Activated CD8-positive, alpha-beta memory T cell treated with anti-CD3 and anti-CD28 coated beads, Interleukin-2, amount 50 U/mL, for 1 hour (primary cell): Measurements from ENCODE around the gene RNASE12.
"Not testable (repeated sequence)": the region's sequence is repeated elsewhere in the genome, so short reads cannot be mapped to it uniquely, and the experiment has no call there.

Source experiments
- DNase-seq: peaks from one replicate; pipeline ENCODE4 v3.0.0-alpha.2; 2020; ENCODE audit errors: extremely low read depth

The RNASE12 gene

GRCh38 chr14:20580242-20580641, 10.9 kb downstream of the RNASE12 start:
- DNase-seq: no peak

- no peak for DNase-seq
Observed at GRCh38 chr14:20578784-20579502, 12.2 kb downstream of the RNASE12 start.

GRCh38 chr14:20578325-20578724, 12.9 kb downstream of the RNASE12 start:
- no peak for DNase-seq

- DNase-seq: not testable (repeated sequence)
Observed at GRCh38 chr14:20572382-20572990, 18.7 kb downstream of the RNASE12 start.

GRCh38 chr14:20570720-20571119, 20.5 kb downstream of the RNASE12 start:
- DNase-seq: not testable (repeated sequence)

- DNase-seq: not testable (repeated sequence)
Observed at GRCh38 chr14:20569865-20570264, 21.3 kb downstream of the RNASE12 start.

DNA sequence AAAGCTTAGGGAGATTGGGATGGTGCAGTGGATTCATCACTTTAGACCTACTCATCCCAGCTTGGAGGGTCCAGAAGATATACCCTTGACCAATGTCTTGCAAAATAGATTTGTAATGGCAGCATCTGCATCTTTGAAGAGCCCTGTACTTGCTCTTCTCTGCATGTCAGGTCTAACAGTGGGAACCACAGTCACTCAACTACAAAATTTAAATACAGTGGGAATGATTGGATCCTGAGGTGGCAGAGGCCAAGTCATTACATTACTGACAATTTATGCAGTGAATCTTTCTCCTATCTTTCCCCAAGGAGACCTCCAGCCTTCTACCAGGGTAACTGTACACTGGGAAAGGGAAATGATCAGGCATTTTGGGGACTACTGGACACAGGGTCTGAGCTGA, 22.1 kb downstream of the RNASE12 start:
- no peak for DNase-seq

DNA sequence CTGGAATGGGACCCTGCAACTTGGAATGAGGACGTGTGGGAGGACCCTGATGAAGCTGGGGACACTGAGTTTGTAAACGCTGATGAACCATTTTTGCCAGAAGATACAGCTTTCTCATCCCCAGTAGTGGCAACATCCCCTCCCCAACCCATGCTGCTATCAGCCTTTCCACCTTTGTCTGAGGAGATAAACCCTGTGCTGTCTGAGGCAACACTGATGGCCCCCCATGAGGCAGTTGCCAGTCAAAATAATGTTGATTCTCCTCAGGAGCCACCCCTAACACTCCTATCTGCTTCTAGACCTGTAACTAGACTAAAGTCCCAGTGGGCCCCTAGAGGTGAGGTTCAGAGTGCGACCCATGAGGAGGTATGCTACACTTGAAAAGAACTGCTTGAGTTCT, 22.8 kb downstream of the RNASE12 start:
- DNase-seq: no peak

DNA sequence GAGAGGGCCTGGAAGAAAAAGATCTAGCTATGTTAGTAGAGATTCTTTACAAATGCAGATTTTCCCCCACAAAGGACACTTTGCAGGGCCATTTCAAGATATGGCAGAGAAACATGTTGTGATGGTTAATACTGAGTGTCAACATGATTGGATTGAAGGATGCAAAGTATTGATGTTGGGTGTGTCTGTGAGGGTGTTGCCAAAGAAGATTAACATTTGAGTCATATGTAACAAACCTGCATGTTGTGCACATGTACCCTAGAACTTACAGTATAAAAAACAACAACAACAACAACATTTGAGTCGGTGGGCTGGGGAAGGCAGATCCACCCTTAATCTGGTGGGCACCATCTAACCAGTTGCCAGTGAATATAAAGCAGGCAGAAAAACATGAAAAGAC, 24.0 kb downstream of the RNASE12 start:
- DNase-seq: not testable (repeated sequence)

GRCh38 chr14:20564501-20564997, 26.6 kb downstream of the RNASE12 start:
- no peak for DNase-seq

GRCh38 chr14:20563971-20564370, 27.2 kb downstream of the RNASE12 start:
- DNase-seq: no peak

DNA sequence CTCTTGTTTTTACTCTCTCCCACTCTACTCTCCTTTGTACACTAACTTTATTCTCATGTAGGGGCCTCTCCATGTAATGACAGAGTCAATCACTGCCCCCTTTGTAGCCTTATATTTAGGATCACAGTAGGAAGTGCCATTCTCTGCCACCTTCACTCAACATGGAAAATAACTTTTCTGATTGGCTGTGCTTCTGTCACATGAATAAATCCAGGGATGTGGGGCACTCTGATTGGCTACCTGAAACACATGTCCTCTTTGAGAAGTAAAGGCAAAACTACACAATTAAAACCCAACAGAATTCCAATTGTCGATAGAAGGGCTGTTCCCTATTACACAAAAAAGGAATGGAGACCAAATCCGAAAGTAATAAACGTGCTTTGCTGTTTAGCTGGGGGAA, 30.2 kb downstream of the RNASE12 start, which contains the start of gene RNASE9:
Gene RNASE9 (minus strand): TSS at position 87 of the 400 bp plus-strand sequence.
- no peak for DNase-seq

DNA sequence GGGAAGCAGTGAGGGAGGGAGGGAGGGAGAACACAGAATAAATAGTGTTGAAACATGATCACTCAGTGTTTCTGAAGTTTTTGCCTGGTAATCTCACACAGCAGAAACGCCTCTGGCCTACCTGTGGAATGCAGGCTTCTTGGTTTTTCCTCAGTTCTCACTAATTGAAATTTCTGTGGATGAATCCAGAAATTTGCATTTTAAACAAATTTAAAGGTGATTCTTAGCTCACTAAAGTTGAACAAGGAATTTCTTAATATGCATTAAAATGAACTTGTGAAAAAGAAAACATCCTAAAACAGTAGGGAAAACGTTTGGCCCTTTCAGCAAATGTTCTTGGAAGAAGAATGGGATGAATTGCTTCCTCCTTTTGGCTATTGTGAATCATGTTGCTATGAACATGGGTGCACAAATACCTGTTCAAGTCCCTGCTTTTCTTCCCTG, 31.7 kb downstream of the RNASE12 start:
- no peak for DNase-seq

GRCh38 chr14:20557212-20557542, 34.0 kb downstream of the RNASE12 start:
- DNase-seq: no peak

DNA sequence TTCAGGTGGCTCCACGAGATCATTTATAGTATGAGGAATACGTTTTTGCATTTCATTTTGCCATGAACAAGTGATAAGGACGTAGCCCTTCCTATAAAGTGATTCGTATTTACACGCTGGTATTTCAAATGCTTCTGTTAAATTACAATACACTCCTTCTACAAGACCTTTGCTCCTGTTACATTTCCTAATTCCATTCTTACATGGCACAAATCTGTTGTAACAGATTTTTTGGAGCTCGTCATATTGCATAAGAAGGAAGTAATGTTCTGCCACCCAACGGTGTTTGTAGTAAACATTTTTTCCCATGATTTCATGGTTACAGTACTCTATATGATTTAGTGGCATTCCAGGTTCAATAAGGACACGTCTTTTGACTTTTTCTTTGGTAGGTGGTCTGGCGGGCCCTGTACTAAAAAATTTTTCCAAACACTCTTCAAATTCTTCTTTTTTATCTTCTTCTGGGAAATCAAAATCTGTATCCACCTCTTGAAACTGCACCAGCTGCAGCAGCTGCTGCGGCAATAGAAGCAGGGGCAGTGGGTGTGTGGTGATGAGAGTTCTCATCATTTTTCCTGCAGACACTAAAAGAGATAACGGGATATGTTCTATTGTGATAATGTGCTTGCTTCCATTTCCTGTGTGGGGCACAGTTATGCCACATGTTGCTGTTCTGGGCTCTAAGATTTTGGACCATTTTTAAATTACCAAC, 34.5 kb downstream of the RNASE12 start:
- DNase-seq: no peak

DNA sequence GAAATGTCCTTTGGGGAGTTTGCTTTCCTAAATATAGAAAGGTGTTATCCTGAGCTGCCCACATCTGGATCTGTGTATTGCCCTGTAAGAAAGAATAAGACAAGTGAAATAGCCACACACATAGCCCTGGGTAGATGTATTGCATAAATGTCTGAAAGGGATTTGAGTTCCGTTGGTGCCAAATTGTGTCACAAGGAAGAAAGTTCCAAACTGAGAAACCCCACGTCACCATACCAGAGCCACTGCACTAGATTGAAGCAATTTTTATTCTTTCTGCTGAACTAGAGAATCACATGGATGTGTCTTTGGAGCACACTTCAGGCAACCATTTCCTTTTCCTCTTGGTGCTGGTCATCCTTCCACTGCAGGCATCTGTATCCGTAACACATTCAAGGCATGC, 35.3 kb downstream of the RNASE12 start:
- DNase-seq: no peak

DNA sequence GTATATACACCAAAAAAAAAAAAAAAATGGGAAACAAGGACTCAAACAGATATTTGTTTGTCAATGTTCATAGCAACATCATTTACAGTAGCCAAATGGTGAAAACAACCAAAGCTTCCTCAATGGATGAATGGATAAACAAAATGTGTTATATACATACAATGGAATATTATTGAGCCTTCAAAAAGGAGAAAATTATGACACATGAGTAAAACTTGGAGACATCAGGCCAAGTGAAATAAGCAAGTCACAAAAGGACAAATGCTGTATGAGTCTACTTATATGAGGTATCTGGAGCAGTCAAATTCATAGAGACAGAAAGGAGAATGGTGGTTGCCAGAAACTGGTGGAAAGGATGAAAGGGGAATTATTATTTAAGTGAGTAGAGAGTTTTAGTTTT, 38.2 kb downstream of the RNASE12 start:
- no peak for DNase-seq

DNA sequence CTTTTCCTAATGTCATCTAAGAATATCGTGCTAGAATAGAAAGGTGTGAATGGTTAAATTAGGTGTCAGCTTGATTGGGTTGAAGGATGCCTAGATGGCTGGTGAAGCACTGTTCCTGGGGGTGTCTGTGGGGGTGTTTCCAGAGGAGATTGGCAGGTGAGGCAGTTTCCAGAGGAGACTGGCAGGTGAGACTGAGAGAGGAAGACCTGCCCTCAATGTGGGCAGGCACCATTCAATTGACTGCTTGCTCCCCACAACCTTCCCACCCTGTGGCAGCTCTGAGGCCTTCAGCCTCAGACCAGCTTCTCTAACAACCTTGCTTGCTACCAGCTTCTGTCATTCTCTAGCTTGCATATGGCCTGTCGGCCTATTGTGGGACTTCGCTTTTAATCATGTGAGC, 39.6 kb downstream of the RNASE12 start:
- no peak for DNase-seq

DNA sequence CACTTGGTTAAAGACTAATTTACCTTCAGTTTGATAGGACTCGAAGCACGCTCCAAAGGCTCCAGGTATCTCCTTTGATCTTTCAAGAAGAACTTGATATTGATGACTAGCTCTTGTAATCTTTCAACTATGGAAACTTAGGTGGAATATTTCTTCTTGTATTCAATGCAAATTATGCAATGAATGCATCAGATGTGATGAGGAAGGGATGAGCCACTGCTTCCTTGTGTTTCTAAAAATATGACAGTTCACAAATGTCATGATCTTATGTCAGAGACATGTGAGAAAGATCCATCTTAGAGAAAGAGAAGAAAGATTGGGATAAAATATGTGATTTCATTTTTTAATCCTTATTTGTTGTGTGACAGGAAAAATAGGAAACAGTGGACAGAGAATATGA, 40.2 kb downstream of the RNASE12 start:
- no peak for DNase-seq

DNA sequence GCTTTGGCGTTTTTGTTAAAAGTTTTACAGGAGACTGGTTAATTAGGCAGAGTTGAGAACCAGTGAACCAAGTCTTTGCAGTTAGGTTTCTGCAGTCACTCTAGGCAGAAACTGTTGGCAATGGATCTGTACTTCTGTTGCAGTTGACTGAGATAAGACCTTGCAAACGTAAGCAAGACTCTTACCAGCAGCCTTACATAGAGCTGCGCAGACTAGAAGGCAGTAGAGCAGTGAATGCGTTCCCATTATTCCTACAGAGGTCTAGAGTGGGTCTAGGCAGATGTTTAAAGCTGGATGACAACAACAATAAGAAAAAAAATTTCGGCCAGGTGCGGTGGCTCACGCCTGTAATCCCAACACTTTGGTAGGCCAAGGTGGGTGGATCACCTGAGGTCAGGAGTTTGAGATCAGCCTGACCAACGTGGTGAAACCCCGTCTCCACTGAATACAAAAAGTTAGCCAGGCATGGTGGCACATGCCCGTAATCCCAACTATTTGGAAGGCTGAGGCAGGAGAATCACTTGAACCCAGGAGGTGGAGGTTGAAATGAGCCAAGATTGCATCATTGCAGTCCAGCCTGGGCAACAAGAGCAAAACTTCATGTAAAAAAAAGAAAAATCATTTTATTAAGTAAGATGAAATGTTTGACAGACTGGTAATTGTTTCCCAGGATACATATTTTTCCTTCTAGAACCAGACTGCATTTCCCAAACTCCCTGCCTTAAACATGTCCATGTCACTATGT, 42.6 kb downstream of the RNASE12 start:
- no peak for DNase-seq

DNA sequence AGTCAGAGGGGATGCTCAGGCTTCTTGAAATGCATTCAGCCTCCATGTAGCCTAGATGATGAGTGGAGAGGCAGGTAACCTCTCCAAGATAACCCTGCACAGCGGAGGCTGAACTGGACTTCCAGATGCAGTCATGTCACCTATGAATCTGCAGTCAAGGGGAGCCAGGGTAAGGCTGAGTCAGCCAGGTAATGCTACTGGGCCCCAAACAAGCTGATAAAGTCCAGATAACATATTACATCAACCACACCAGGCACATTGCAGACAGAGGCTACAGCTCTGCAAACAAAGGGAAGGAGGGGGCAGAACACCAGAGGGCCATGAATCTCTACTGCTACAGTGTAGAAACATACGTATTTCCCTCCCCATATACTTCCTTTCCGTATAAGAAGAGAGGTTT, 44.3 kb downstream of the RNASE12 start:
- DNase-seq: no peak
